ENCODE data around the gene ENPP1. TPM values are rescaled to one million over a fixed set of nuclear protein-coding genes. Genes with fewer than 3 reads are reported as not detected.

Gene ENPP1
- total RNA-seq, 1 donor, result 0.21 TPM

DNA sequence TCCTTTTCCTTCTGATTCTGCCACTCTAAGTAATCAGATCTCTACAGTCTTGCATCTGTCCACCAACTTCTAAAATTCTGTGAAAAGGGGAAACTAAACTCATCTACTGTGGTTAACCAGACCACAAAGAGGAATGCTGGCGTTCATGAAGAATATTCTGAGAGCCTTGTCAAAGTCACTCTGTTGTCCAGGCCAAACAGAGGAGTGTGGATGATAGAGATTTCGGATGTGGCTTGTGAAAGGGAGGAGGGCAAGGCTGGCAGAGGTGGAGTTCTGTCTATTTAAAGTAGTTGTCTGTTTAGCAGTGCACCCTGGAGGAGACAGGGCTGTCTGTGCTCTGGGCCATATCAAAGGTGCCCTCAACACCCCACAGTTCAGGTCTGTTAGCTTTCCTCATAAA lies 109.5 kb downstream of the ENPP1 start:
- peaks cover 6% of the 10 kb centered on the region for H3K4me1 ChIP-seq (ENCODE audit: insufficient read depth, low read length)
- no peak overlapping the region for H3K4me3 ChIP-seq (ENCODE audit: low read length)
- H3K9me3 ChIP-seq (ENCODE audit: low read depth, low read length), result no peaks in the 10 kb centered on the region
- H3K27me3 ChIP-seq (ENCODE audit: insufficient read depth, low read length), result peaks cover 32% of the 10 kb centered on the region

- no peak overlapping the region for H3K4me3 ChIP-seq (ENCODE audit: low read length)
- H3K9me3 ChIP-seq (ENCODE audit: low read depth, low read length), result no peaks in the 10 kb centered on the region
Observed at GRCh38 chr6:131917763-131918649, 110.2 kb downstream of the ENPP1 start.

DNA sequence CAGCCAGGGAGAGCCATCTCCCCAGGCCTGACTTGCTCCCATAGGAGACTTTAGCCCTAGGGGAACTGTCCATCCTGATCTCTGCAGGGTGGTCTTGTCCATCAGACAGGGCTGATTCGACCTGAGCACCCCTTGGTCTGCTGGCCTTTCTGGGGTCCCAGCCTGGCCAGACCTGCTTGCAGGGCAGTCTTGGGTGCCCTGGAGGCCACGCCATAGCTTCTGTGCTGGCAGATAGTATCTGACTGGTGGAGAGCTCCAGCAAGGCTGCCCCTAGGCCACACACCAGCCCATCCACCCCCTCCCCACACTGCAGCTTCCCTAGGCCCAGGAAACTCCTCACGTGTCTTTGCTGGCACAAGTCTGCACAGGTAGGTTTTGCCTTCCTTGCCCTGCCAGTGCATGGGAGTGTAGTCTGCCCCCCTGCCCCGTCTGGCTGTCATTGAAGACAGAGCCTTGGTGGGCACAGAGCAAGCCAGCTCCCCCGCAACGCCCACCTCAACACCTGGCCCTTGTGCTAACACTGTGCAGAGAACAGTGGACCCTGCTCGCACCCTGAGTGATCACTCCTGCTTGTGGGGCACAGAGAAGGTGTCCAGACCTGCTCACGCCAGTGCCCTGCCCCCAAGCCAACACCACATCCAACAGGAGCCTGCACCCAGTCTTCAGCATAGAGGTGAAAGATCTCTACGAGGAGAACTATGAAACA lies 111.0 kb downstream of the ENPP1 start:
- Histone ChIP-seq H3K4me1 (ENCODE audit: insufficient read depth, low read length) (peaks cover 6% of the 10 kb centered on the region), H3K9me3 (ENCODE audit: low read depth, low read length) (peaks cover 7% of the 10 kb centered on the region), H3K4me3 (ENCODE audit: low read length) (no peak overlapping the region), H3K27me3 (ENCODE audit: insufficient read depth, low read length) (peaks cover 17% of the 10 kb centered on the region)

More at GRCh38 chr6:131917763-131918649, 110.2 kb downstream of the ENPP1 start:
- Histone ChIP-seq H3K4me1 (ENCODE audit: insufficient read depth, low read length) (peaks cover 6% of the 10 kb centered on the region), H3K27me3 (ENCODE audit: insufficient read depth, low read length) (peaks cover 25% of the 10 kb centered on the region)

DNA sequence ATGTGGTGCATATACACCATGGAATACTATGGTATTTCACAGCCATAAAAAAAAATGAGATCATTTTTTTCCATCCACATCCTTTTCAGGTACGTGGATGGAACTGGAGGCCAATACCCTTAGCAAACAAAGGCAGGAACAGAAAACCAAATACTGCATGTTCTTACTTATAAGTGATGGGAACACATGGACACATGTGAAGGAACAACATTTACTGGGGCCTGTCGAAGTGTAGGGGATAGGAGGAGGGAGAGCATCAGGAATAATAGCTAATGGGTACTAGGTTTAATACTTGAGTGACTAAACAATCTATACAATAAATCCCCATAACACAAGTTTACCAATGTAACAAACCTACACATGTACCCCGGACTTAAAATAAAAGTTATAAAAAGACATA lies 112.8 kb downstream of the ENPP1 start:
- Histone ChIP-seq H3K4me3 (ENCODE audit: low read length) (no peak overlapping the region), H3K27me3 (ENCODE audit: insufficient read depth, low read length) (peaks cover 6% of the 10 kb centered on the region), H3K9me3 (ENCODE audit: low read depth, low read length) (peaks cover 11% of the 10 kb centered on the region), H3K4me1 (ENCODE audit: insufficient read depth, low read length) (peaks cover 6% of the 10 kb centered on the region)

- H3K27me3 ChIP-seq (ENCODE audit: insufficient read depth, low read length), result peaks cover 3% of the 10 kb centered on the region
- no peaks in the 10 kb centered on the region for H3K4me1 ChIP-seq (ENCODE audit: insufficient read depth, low read length)
- H3K9me3 ChIP-seq (ENCODE audit: low read depth, low read length), result peaks cover 11% of the 10 kb centered on the region
- no peak overlapping the region for H3K4me3 ChIP-seq (ENCODE audit: low read length)
Observed at GRCh38 chr6:131923356-131923755, 115.5 kb downstream of the ENPP1 start.

DNA sequence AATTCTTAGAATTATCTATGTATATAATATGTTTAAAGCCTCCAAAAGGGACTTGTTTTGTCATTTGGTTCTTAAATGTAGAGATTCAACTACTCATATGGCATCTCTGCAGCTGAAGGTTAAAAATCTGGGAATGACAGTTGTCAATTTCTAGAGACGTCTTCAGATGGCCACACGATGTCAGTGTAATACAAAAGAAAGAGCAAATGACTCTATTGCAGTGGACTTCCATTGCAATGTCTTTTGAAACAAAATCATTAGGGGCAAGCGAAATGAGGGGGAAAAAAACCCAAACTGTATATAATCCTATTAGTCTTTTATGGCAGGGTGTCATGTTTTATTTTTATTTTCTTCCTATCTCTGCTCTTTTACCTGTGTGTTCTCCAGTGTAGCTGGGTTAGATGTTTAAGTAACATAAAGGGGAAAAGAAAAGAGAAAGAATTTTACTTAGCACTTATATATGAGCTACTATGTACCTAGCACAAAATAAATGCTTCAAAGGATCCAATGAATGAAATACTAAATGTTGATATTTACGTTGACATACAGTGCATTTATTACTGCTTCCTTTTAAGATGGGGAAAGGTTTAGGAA lies 117.2 kb downstream of the ENPP1 start:
- H3K4me3 ChIP-seq (ENCODE audit: low read length), result no peak overlapping the region
- no peaks in the 10 kb centered on the region for H3K4me1 ChIP-seq (ENCODE audit: insufficient read depth, low read length)
- no peaks in the 10 kb centered on the region for H3K27me3 ChIP-seq (ENCODE audit: insufficient read depth, low read length)
- peaks cover 11% of the 10 kb centered on the region for H3K9me3 ChIP-seq (ENCODE audit: low read depth, low read length)

- H3K4me3 ChIP-seq (ENCODE audit: low read length), result no peak overlapping the region
- H3K4me1 ChIP-seq (ENCODE audit: insufficient read depth, low read length), result no peaks in the 10 kb centered on the region
Observed at GRCh38 chr6:131929264-131929663, 121.4 kb downstream of the ENPP1 start.

DNA sequence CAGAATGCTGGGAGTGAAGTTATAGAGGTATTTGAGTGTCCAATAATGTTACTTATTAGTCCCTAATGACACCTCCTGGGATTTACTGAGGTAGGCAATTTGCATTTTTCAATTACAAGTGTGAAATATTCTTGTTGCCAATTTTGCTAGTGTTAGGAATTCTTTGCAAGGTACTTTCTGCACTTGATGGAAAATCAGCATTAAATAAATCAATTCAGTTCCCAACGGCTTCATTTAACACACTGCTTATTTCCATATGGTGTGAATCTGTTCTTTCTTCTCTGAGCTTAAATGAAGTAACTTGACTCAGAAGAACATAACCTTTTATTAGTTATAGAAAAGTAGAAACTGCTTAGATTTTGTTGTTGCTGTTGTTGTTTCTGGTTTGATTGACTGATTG lies 122.2 kb downstream of the ENPP1 start:
- Histone ChIP-seq H3K4me3 (ENCODE audit: low read length) (no peak overlapping the region), H3K4me1 (ENCODE audit: insufficient read depth, low read length) (no peaks in the 10 kb centered on the region), H3K9me3 (ENCODE audit: low read depth, low read length) (no peaks in the 10 kb centered on the region), H3K27me3 (ENCODE audit: insufficient read depth, low read length) (no peaks in the 10 kb centered on the region)

More at GRCh38 chr6:131929264-131929663, 121.4 kb downstream of the ENPP1 start:
- Histone ChIP-seq H3K27me3 (ENCODE audit: insufficient read depth, low read length) (no peaks in the 10 kb centered on the region), H3K9me3 (ENCODE audit: low read depth, low read length) (no peaks in the 10 kb centered on the region)

- H3K4me3 ChIP-seq (ENCODE audit: low read length), result no peak overlapping the region
- H3K9me3 ChIP-seq (ENCODE audit: low read depth, low read length), result no peaks in the 10 kb centered on the region
- no peaks in the 10 kb centered on the region for H3K27me3 ChIP-seq (ENCODE audit: insufficient read depth, low read length)
- no peaks in the 10 kb centered on the region for H3K4me1 ChIP-seq (ENCODE audit: insufficient read depth, low read length)
Observed at GRCh38 chr6:131931063-131931750, 123.4 kb downstream of the ENPP1 start.

DNA sequence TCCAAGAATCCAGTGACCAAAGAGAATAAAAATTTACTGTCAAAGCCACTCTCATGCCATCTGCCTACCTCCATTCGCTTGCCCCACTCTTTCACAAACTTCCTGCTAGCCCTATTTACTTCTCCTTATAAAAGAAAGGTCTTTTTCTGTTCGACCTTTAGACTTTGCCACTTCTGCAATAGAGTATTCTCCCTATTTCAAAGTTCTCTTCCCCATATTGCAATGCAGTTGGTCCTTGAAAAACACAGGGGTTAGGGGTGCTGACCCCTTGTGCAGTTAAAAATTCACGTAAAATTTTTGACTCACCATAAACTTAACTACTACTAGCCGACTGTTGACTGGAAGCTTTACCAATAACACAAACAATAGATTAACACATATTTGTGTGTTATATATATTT lies 128.3 kb downstream of the ENPP1 start:
- H3K27me3 ChIP-seq (ENCODE audit: insufficient read depth, low read length), result no peaks in the 10 kb centered on the region
- H3K4me3 ChIP-seq (ENCODE audit: low read length), result no peak overlapping the region
- no peaks in the 10 kb centered on the region for H3K9me3 ChIP-seq (ENCODE audit: low read depth, low read length)
- no peaks in the 10 kb centered on the region for H3K4me1 ChIP-seq (ENCODE audit: insufficient read depth, low read length)

DNA sequence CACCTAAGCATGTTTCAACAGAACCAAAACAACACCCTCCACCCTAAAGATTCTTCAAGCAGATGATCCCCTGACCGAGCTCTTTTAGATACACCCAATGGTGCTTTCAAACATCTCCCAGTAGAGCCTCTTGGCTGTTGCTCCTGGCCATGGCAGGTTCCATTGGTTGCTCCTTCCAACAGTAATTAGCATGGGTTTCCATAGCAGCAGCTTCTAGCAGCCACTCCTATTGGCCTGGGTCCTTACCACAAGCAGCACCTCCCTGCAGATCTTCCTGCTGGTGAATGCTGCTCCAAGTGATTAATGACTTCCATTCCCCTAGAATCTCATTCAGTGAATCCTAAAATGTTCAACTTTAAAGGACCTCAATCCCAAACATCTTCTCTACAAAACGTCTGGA lies 129.4 kb downstream of the ENPP1 start:
- Histone ChIP-seq H3K4me3 (ENCODE audit: low read length) (no peak overlapping the region), H3K27me3 (ENCODE audit: insufficient read depth, low read length) (no peaks in the 10 kb centered on the region), H3K4me1 (ENCODE audit: insufficient read depth, low read length) (no peaks in the 10 kb centered on the region), H3K9me3 (ENCODE audit: low read depth, low read length) (no peaks in the 10 kb centered on the region)

GRCh38 chr6:131937703-131938631 lies 130.1 kb downstream of the ENPP1 start:
- Histone ChIP-seq H3K9me3 (ENCODE audit: low read depth, low read length) (no peaks in the 10 kb centered on the region), H3K4me3 (ENCODE audit: low read length) (no peak overlapping the region), H3K4me1 (ENCODE audit: insufficient read depth, low read length) (no peaks in the 10 kb centered on the region), H3K27me3 (ENCODE audit: insufficient read depth, low read length) (no peaks in the 10 kb centered on the region)

Data from mononuclear cell (primary cell).